OCI-LY1 (cell line): ENCODE measurements around the gene RAPGEF3.

Experiments
- EZH2 ChIP-seq: fragments of 200-600 bp; sonication (generic), shearing (Covaris generic); IDR thresholded peaks from 2 replicates; pipeline ENCODE4 v1.8.0; 2017; ENCODE audit warnings: borderline replicate concordance, mixed run types, mild to moderate bottlenecking, antibody characterized with exemption, low read length, moderate library complexity, mixed read lengths
- TF ChIP-seq, protein P1 (sequence below): fragments of 200-600 bp; sonication (generic), shearing (Covaris generic); IDR thresholded peaks from 2 replicates; pipeline ENCODE4 v1.5.1; 2017; ENCODE audit warnings: mild to moderate bottlenecking, antibody characterized with exemption, low read length, moderate library complexity, mixed read lengths

DNA sequence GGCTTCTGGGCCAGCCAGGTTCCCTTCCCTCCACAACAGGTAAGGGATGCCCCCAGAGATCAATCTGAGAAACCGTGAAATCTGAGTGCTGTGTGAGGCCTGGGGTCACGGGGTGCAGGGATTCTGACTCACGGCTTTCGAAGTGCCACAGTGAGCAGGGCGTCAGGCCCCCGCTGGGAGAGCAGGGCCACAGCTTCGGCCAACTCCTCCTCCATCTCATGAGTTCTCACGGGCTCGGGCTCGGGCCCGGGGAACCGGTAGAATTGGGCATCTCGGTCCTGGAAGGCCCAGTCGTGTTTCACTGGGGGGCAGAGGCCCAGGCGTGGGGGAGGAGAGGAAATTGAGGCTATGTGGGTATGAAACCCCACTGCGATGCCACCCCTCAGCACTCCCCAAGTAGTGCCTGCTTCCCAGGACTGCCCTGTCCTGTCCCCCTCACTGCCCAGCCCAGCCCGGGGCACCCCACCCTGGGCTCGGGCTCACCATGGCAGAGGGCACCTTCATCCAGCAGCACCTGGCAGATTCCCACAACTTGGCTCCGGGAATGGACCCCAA is 7.7 kb downstream of the RAPGEF3 start:
- TF ChIP-seq, protein P1, sequence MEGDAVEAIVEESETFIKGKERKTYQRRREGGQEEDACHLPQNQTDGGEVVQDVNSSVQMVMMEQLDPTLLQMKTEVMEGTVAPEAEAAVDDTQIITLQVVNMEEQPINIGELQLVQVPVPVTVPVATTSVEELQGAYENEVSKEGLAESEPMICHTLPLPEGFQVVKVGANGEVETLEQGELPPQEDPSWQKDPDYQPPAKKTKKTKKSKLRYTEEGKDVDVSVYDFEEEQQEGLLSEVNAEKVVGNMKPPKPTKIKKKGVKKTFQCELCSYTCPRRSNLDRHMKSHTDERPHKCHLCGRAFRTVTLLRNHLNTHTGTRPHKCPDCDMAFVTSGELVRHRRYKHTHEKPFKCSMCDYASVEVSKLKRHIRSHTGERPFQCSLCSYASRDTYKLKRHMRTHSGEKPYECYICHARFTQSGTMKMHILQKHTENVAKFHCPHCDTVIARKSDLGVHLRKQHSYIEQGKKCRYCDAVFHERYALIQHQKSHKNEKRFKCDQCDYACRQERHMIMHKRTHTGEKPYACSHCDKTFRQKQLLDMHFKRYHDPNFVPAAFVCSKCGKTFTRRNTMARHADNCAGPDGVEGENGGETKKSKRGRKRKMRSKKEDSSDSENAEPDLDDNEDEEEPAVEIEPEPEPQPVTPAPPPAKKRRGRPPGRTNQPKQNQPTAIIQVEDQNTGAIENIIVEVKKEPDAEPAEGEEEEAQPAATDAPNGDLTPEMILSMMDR, result no peak
- TF ChIP-seq EZH2, result no peak
